ENCODE data around the gene CFHR1.

Gene CFHR1

DNA sequence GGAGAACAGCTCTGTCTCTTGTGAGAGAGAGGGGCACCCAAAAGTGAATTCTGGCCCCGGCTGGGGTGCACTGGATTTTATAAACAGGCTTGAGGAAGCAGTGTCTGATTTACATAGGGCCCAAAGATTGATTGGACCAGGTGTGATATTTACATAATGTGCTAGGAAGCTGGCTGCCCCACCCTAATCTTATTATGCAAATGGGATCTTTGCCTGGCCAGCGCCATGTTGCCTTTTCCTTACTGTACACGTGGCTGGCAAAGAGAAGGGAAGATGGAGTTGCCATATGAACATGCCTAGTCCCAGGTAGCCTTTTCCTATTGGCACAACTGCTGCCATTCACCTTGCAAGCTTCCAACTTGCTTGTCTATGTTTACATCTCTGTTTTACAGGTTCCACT is 39.3 kb downstream of the CFHR1 start:
- CTCF ChIA-PET, result interaction anchor here (0.6 kb wide), 1 partner anchor 452 kb away, joined by 3 read pairs; no protein-coding TSS in a partner anchor
- TF ChIP-seq CTCF (conservative IDR thresholded peaks at IDR 0.05; ENCODE audit: low read depth), result no peak
- H3K27ac ChIP-seq, result no peak overlapping the region
- POLR2A ChIA-PET (ENCODE audit: low non-redundant PET), result no interaction called here
- no peak for DNase-seq (ENCODE audit: low spot score)

GRCh38 chr1:196860323-196860884 is 40.9 kb downstream of the CFHR1 start:
- TF ChIP-seq CTCF (conservative IDR thresholded peaks at IDR 0.05; ENCODE audit: low read depth), result no peak
- no peak for DNase-seq (ENCODE audit: low spot score)
- POLR2A ChIA-PET (ENCODE audit: low non-redundant PET), result no interaction called here
- CTCF ChIA-PET, result no interaction called here
- no peak overlapping the region for H3K27ac ChIP-seq

DNA sequence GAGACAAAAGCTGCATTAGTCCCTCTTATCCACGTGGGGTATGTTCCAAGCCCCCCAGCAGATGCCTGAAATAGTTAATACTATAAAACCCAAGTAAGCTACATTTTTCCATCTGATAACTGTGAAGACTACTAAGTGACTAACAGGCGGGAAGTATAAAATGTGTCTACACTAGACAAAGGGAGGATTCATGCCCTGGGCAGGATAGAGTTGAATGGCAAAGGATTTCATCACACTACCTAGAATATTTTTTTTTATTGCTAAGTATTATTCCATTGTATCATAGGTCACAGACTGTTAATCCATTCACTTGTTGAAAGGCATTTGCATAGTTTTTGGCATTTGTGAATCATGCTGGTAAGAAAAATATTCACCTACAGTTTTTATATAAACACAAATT is 41.9 kb downstream of the CFHR1 start:
- no peak for DNase-seq (ENCODE audit: low spot score)
- H3K27ac ChIP-seq, result no peak overlapping the region
- TF ChIP-seq CTCF (conservative IDR thresholded peaks at IDR 0.05; ENCODE audit: low read depth), result no peak
- ChIA-PET POLR2A (ENCODE audit: low non-redundant PET) (no interaction called here), CTCF (no interaction called here)

DNA sequence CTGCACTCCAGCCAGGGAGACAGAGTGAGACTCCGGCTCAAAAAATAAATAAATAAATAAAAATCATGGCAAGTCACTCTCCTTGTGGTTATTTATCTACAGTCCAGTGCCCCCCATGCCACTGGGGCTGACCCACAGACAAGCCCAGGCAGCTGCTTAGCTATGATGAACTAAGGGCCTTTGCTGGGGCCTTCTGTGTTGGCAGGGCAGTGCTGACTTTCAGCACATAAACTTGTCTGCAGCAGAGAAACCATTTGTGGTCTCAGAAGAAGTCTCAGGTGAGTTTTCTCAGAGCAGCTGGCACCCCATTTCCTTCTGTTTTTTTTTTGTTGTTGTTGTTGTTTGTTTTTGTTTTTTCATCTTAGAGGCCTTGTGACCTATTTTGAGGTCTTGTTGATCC is 47.4 kb downstream of the CFHR1 start:
- ChIA-PET CTCF (no interaction called here), POLR2A (ENCODE audit: low non-redundant PET) (no interaction called here)
- no peak overlapping the region for H3K27ac ChIP-seq
- no peak for TF ChIP-seq CTCF (conservative IDR thresholded peaks at IDR 0.05; ENCODE audit: low read depth)
- no peak for DNase-seq (ENCODE audit: low spot score)

GRCh38 chr1:196873385-196873784 is 53.9 kb downstream of the CFHR1 start:
- TF ChIP-seq CTCF (conservative IDR thresholded peaks at IDR 0.05; ENCODE audit: low read depth), result no peak
- no peak for DNase-seq (ENCODE audit: low spot score)
- H3K27ac ChIP-seq, result no peak overlapping the region
- CTCF ChIA-PET, result no interaction called here
- POLR2A ChIA-PET (ENCODE audit: low non-redundant PET), result no interaction called here

GRCh38 chr1:196875935-196876334 is 56.4 kb downstream of the CFHR1 start:
- no peak for DNase-seq (ENCODE audit: low spot score)
- POLR2A ChIA-PET (ENCODE audit: low non-redundant PET), result no interaction called here
- H3K27ac ChIP-seq, result no peak overlapping the region
- no peak for TF ChIP-seq CTCF (conservative IDR thresholded peaks at IDR 0.05; ENCODE audit: low read depth)
- CTCF ChIA-PET, result no interaction called here

DNA sequence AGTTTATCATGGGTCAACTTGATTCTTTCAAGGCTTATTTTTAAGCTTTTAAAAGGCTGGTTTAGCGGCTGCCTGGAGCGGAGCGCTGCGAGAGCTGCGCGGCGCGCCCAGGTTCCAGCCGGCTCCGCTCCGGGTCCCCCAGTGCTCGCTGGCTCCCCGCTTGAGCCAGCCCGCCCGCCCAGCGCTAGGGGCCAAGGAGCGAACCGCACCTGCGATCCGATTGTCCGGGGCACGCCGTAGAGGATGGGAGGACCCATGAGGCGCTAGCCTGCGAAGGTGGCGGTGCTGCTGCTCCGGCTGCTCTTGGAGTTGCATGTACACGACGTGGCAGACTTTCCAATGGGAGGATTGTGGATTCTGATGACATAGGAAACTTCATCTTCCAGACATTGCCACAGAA is 58.4 kb downstream of the CFHR1 start:
- H3K27ac ChIP-seq, result no peak overlapping the region
- ChIA-PET POLR2A (ENCODE audit: low non-redundant PET) (no interaction called here), CTCF (interaction anchor here (0.6 to 0.7 kb wide), 2 partner anchors 24 to 154 kb away, joined by 3 read pairs; no protein-coding TSS in a partner anchor)
- 0 out of 2 replicates have a peak, but pooled peaks have one; percentile 7 for TF ChIP-seq CTCF (conservative IDR thresholded peaks at IDR 0.05; ENCODE audit: low read depth)
- peak; percentile 25 for DNase-seq (ENCODE audit: low spot score)

Data from RWPE1 (cell line).